ENCODE data around the gene EPC2. TPM values are rescaled to one million over a fixed set of nuclear protein-coding genes. Genes with fewer than 3 reads are reported as not detected.

EPC2 gene
- total RNA-seq, 2 experiments from 2014 or later: 32.0 to 38.1 TPM

DNA sequence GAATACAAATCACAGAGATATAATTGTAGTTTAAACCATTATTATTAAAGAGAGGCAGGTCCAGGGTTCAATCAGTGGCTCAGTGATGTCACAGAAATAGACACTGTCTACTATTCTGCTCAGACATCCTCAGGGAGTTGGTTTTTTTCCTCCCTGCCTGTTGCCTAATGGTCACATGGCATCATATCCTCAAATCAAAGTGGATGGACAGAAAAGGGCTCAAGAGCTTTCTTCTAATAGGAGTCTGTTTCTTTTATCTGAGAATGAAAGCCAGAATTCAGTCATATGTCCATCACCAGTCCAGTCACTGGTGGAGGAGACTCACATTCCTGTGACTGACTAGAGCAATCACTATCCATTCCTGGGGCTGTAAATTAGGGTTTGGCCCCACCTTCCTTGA, 27.9 kb upstream of the EPC2 start:
- no peak overlapping the region for H3K27ac Mint-ChIP-seq
- ChIA-PET POLR2A (interaction anchor here (0.6 kb wide), 1 partner anchor 8 kb away, joined by 4 read pairs; no protein-coding TSS in a partner anchor), CTCF (interaction anchor here (0.6 to 1.1 kb wide), 3 partner anchors 10 to 121 kb away, joined by 3 to 5 read pairs (median 4); no protein-coding TSS in a partner anchor)
- peaks cover 13% of the 10 kb centered on the region for H3K4me1 Mint-ChIP-seq
- no peak for DNase-seq
- peaks cover 2% of the 10 kb centered on the region for H3K9me3 Mint-ChIP-seq
- H3K4me3 Mint-ChIP-seq: no peak overlapping the region
- peaks cover 3% of the 10 kb centered on the region for H3K27me3 Mint-ChIP-seq
- peaks cover 1% of the 10 kb centered on the region for H3K36me3 Mint-ChIP-seq (ENCODE audit: low read depth)

DNA sequence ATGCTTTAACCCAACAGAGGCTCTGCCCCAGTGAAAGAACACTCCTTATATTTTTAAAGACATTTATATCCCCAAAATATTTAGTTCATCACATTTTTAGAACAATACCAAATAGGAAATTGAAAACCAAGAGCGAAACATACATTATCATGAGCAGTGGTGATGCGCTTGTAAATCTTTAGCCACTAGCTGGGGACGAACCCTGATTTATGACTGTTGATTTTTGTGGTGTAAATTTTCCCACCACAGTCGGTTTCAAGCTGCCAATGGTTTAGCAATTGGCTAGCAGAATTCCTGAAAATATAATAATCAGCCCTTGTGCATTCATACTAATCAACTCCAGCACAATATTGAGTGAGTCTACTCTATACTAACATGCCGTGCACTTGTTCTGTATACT, 27.3 kb upstream of the EPC2 start:
- CTCF ChIA-PET: interaction anchor here (1.1 kb wide), 1 partner anchor 108 kb away, joined by 5 read pairs; no protein-coding TSS in a partner anchor
- POLR2A ChIA-PET: no interaction called here
- peaks cover 2% of the 10 kb centered on the region for H3K9me3 Mint-ChIP-seq

GRCh38 chr2:148619560-148620195, 24.9 kb upstream of the EPC2 start:
- Mint-ChIP-seq H3K27ac (no peak overlapping the region), H3K4me3 (no peak overlapping the region), H3K4me1 (peaks cover 4% of the 10 kb centered on the region), H3K9me3 (peaks cover 2% of the 10 kb centered on the region), H3K27me3 (peaks cover 3% of the 10 kb centered on the region), H3K36me3 (ENCODE audit: low read depth) (peaks cover 1% of the 10 kb centered on the region)
- no peak for DNase-seq
- ChIA-PET POLR2A (no interaction called here), CTCF (interaction anchor here (1.0 to 1.3 kb wide), 2 partner anchors 14 to 19 kb away, joined by 3 read pairs; no protein-coding TSS in a partner anchor)

More for the DNA sequence above, 27.3 kb upstream of the EPC2 start:
- H3K4me3 Mint-ChIP-seq: no peak overlapping the region
- peaks cover 1% of the 10 kb centered on the region for H3K36me3 Mint-ChIP-seq (ENCODE audit: low read depth)
- peaks cover 3% of the 10 kb centered on the region for H3K27me3 Mint-ChIP-seq
- DNase-seq: no peak
- no peak overlapping the region for H3K27ac Mint-ChIP-seq
- H3K4me1 Mint-ChIP-seq: peaks cover 13% of the 10 kb centered on the region

DNA sequence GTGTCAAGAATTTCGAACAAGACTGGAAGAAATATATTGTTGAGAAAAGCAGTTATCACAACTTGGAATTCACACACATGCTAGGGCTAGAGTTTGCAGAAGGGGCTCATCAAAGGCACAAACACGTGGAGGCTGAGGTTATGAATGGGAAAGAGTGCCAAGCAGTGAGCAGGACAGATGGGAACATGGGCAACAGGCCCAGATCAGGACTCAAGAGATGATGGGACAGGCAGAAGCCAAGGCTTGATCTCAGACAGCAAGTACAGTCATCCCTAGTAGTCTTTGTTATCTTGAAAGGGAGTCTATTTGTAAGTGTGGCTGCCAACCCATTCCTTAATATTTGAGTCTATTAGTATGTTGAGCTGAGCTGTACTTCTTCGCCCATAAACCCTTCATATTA, 22.2 kb upstream of the EPC2 start:
- ChIA-PET CTCF (no interaction called here), POLR2A (no interaction called here)
- H3K9me3 Mint-ChIP-seq: peaks cover 2% of the 10 kb centered on the region
- no peak overlapping the region for H3K27ac Mint-ChIP-seq
- H3K36me3 Mint-ChIP-seq (ENCODE audit: low read depth): peaks cover 1% of the 10 kb centered on the region
- H3K4me3 Mint-ChIP-seq: no peak overlapping the region
- no peaks in the 10 kb centered on the region for H3K4me1 Mint-ChIP-seq
- no peak for DNase-seq
- H3K27me3 Mint-ChIP-seq: no peaks in the 10 kb centered on the region

GRCh38 chr2:148623086-148623485, 21.5 kb upstream of the EPC2 start:
- Mint-ChIP-seq H3K27ac (no peak overlapping the region), H3K36me3 (ENCODE audit: low read depth) (peaks cover 1% of the 10 kb centered on the region), H3K4me1 (no peaks in the 10 kb centered on the region), H3K9me3 (peaks cover 2% of the 10 kb centered on the region), H3K4me3 (no peak overlapping the region), H3K27me3 (no peaks in the 10 kb centered on the region)
- no peak for DNase-seq
- POLR2A ChIA-PET: no interaction called here
- CTCF ChIA-PET: no interaction called here

GRCh38 chr2:148627224-148627623, 17.3 kb upstream of the EPC2 start:
- H3K9me3 Mint-ChIP-seq: no peaks in the 10 kb centered on the region
- no peaks in the 10 kb centered on the region for H3K4me1 Mint-ChIP-seq
- POLR2A ChIA-PET: no interaction called here
- H3K27me3 Mint-ChIP-seq: no peaks in the 10 kb centered on the region
- no peak for DNase-seq
- H3K36me3 Mint-ChIP-seq (ENCODE audit: low read depth): no peaks in the 10 kb centered on the region
- no peak overlapping the region for H3K4me3 Mint-ChIP-seq
- H3K27ac Mint-ChIP-seq: no peak overlapping the region
- CTCF ChIA-PET: no interaction called here

DNA sequence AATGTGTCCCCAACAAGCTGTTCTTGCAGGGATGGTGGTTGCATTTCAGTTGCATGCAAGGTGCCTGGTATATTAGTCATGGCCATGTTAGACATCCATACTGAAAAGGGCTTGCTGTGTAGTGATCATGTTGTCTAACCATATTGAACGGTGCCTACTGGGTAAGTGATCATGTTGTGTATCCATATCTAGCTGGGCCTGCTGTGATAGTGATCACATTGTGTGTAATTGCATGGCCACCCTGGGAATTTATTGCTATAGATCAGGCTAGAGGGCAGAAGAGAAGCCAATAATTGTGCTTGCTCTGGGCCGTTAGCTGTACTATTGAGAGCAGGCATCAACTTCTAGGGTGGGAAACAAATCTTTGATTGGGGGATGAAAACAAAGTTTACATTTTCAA, 9.8 kb upstream of the EPC2 start:
- no peak for DNase-seq
- Mint-ChIP-seq H3K36me3 (ENCODE audit: low read depth) (no peaks in the 10 kb centered on the region), H3K9me3 (no peaks in the 10 kb centered on the region), H3K27me3 (peaks cover 12% of the 10 kb centered on the region), H3K4me3 (no peak overlapping the region), H3K4me1 (no peaks in the 10 kb centered on the region), H3K27ac (no peak overlapping the region)
- POLR2A ChIA-PET: no interaction called here
- CTCF ChIA-PET: interaction anchor here (1.4 to 2.1 kb wide), 2 partner anchors 8 to 22 kb away, joined by 3 to 6 read pairs; no protein-coding TSS in a partner anchor

- Mint-ChIP-seq H3K36me3 (ENCODE audit: low read depth) (no peaks in the 10 kb centered on the region), H3K9me3 (no peaks in the 10 kb centered on the region), H3K27me3 (peaks cover 25% of the 10 kb centered on the region), H3K27ac (no peak overlapping the region), H3K4me1 (peaks cover 9% of the 10 kb centered on the region), H3K4me3 (no peak overlapping the region)
- DNase-seq: no peak
- POLR2A ChIA-PET: no interaction called here
- CTCF ChIA-PET: interaction anchor here (0.7 to 1.9 kb wide), 6 partner anchors 18 to 34 kb away, joined by 3 to 4 read pairs (median 3); no protein-coding TSS in a partner anchor
Observed at GRCh38 chr2:148638543-148638942, 6.0 kb upstream of the EPC2 start.

GRCh38 chr2:148640767-148641166, 3.8 kb upstream of the EPC2 start:
- Mint-ChIP-seq H3K27ac (no peak overlapping the region), H3K4me3 (no peak overlapping the region), H3K9me3 (no peaks in the 10 kb centered on the region), H3K4me1 (peaks cover 14% of the 10 kb centered on the region), H3K27me3 (peaks cover 24% of the 10 kb centered on the region), H3K36me3 (ENCODE audit: low read depth) (no peaks in the 10 kb centered on the region)
- POLR2A ChIA-PET: no interaction called here
- no peak for DNase-seq
- CTCF ChIA-PET: interaction anchor here (0.9 kb wide), 1 partner anchor 131 kb away, joined by 5 read pairs; no protein-coding TSS in a partner anchor

- DNase-seq: no peak
- peaks cover 1% of the 10 kb centered on the region for H3K36me3 Mint-ChIP-seq (ENCODE audit: low read depth)
- peaks cover 24% of the 10 kb centered on the region for H3K27me3 Mint-ChIP-seq
- peaks cover 20% of the 10 kb centered on the region for H3K4me1 Mint-ChIP-seq
- H3K9me3 Mint-ChIP-seq: no peaks in the 10 kb centered on the region
- POLR2A ChIA-PET: no interaction called here
- H3K27ac Mint-ChIP-seq: no peak overlapping the region
- no peak overlapping the region for H3K4me3 Mint-ChIP-seq
- CTCF ChIA-PET: interaction anchor here (1.6 kb wide), 1 partner anchor 8 kb away, joined by 6 read pairs; no protein-coding TSS in a partner anchor
Observed at GRCh38 chr2:148642112-148642744, 2.3 kb upstream of the EPC2 start.

- CTCF ChIA-PET: interaction anchor here (1.6 kb wide), 1 partner anchor 9 kb away, joined by 6 read pairs; no protein-coding TSS in a partner anchor
- H3K9me3 Mint-ChIP-seq: no peaks in the 10 kb centered on the region
- peaks cover 1% of the 10 kb centered on the region for H3K36me3 Mint-ChIP-seq (ENCODE audit: low read depth)
- POLR2A ChIA-PET: interaction anchor here (0.6 to 1.1 kb wide), 3 partner anchors 9 to 254 kb away, joined by 3 to 5 read pairs (median 3); no protein-coding TSS in a partner anchor
- no peak for DNase-seq
- H3K27me3 Mint-ChIP-seq: peaks cover 24% of the 10 kb centered on the region
- H3K4me3 Mint-ChIP-seq: peak overlapping the region; percentile 88
- H3K27ac Mint-ChIP-seq: no peak overlapping the region
- H3K4me1 Mint-ChIP-seq: peaks cover 23% of the 10 kb centered on the region
Observed at GRCh38 chr2:148642891-148643416, 1.6 kb upstream of the EPC2 start.

DNA sequence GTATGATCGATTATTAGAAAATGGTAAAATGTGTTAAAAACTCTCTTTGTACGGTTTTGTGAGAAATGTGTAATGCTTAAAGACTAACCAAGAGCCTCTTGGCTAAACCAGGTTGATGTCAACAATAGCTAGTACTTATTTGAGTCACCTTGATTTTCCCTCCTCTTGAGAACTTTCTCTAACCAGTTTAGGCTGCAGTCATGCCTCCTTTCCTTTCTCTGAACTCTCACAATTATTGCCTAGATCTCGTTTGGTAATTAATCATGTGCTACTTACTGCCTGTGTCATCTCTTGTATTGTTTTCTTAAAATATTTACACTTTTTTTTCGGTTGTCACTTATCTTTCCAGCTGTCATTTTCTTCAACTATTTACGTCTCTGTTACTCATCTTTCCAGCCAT, 1.1 kb upstream of the EPC2 start:
- H3K27me3 Mint-ChIP-seq: peaks cover 22% of the 10 kb centered on the region
- ChIA-PET POLR2A (interaction anchor here (0.6 to 1.1 kb wide), 3 partner anchors 9 to 254 kb away, joined by 3 to 5 read pairs (median 3); no protein-coding TSS in a partner anchor), CTCF (interaction anchor here (1.1 to 1.6 kb wide), 2 partner anchors 10 to 134 kb away, joined by 4 to 6 read pairs; no protein-coding TSS in a partner anchor)
- H3K4me1 Mint-ChIP-seq: peaks cover 24% of the 10 kb centered on the region
- H3K36me3 Mint-ChIP-seq (ENCODE audit: low read depth): peaks cover 1% of the 10 kb centered on the region
- no peaks in the 10 kb centered on the region for H3K9me3 Mint-ChIP-seq
- H3K4me3 Mint-ChIP-seq: peak overlapping the region; percentile 88
- H3K27ac Mint-ChIP-seq: peak overlapping the region; percentile 93
- DNase-seq: no peak
